Spinal cord (tissue), 10 donors: Measurements from ENCODE around the gene BAIAP2. TPM values are rescaled to one million over a fixed set of nuclear protein-coding genes. Genes with fewer than 3 reads are reported as not detected.

Source experiments
- DNase-seq, 6 donors: peaks; one replicate each; pipeline versions ENCODE4 v3.0.0 to v3.0.0-alpha.2; 2013 to 2015; ENCODE audit warnings: low spot score in 6 of 6, low read depth in 4 of 6
- H3K27ac ChIP-seq: one replicate; pipeline ENCODE4 v1.5.1; 2013; ENCODE audit warnings: low read depth, low read length, control low read depth
- H3K27me3 ChIP-seq: one replicate; pipeline ENCODE4 v1.6.1; 2013; ENCODE audit warnings: low read length; ENCODE audit not compliant: control insufficient read depth, insufficient read depth
- H3K36me3 ChIP-seq: one replicate; pipeline ENCODE4 v1.6.1; 2013; ENCODE audit warnings: low read length; ENCODE audit not compliant: control insufficient read depth, insufficient read depth
- H3K4me1 ChIP-seq: one replicate; pipeline ENCODE4 v1.6.1; 2013; ENCODE audit warnings: low read length; ENCODE audit not compliant: control insufficient read depth, insufficient read depth
- H3K4me3 ChIP-seq: one replicate; pipeline ENCODE4 v1.5.1; 2013; ENCODE audit warnings: low read depth, low read length, control low read depth
- H3K9me3 ChIP-seq: one replicate; pipeline ENCODE4 v1.6.1; 2013; ENCODE audit warnings: low read length; ENCODE audit not compliant: control insufficient read depth, insufficient read depth
- WGBS: methylation state at CpG from one replicate; pipeline ENCODE4 v1.1.5; 2013; ENCODE audit warnings: missing lambda C conversion rate; ENCODE audit not compliant: insufficient coverage; 5-methylcytosine and 5-hydroxymethylcytosine counted together
- polyA plus RNA-seq, 2 donors: library from polyadenylated mRNA; unstranded; fragments of 120-200 nt; gene quantifications; one replicate each; pipeline ENCODE4 v1.2.1, GENCODE V29; 2013; ENCODE audit not compliant: insufficient read length in 2 of 2
- total RNA-seq, 2 donors: library from RNA; depleted of rRNA in 1 of 2; stranded (reverse); fragments of 120-200 nt in 1 of 2; fragments of >200 nt in 1 of 2; gene quantifications; one replicate each; pipeline versions ENCODE4 v1.2.3 to v1.2.4, GENCODE V29; 2013 to 2014
- donor health status: healthy.

BAIAP2 gene
- total and polyA plus RNA-seq, 4 donors = 16.8 to 55.6 (median 37.8) TPM

DNA sequence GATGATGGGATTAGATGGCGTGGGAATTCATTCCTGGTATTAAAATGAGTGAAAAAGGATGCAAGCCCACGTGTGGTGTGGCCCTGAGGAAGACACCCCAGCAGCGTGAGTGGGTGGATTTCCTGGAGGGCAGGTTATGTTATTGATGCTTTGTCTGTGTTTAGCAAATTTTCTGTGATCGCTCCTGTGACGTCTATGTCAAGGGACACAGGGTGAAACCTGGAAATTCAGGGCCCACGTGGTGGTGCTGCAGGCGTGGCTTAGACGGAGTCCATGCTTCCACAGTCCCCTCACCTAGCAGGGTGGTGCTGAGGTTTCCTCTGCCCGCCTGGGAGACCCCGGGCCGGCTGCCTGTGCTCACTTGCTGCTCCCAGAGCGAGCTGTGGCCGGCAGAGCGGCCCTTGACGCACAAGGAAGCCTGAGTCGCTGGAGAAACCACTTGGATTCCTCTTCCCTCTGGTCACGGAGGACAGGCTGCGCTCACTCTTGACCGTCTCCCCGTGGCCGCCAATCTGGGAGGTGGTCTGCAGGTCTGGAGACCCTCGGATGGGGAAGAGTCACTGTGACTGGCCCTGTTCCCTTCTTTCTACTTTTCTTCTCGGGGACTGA is 23.4 kb downstream of the BAIAP2 start:
- Histone ChIP-seq H3K9me3 (no peaks in the 10 kb centered on the region), H3K36me3 (peaks cover 54% of the 10 kb centered on the region), H3K27ac (no peak overlapping the region), H3K4me1 (peaks cover 31% of the 10 kb centered on the region), H3K4me3 (no peak overlapping the region), H3K27me3 (no peaks in the 10 kb centered on the region)
- WGBS = 91% methylated on average over 23 of the region's 23 CpGs
- DNase-seq = no peak

DNA sequence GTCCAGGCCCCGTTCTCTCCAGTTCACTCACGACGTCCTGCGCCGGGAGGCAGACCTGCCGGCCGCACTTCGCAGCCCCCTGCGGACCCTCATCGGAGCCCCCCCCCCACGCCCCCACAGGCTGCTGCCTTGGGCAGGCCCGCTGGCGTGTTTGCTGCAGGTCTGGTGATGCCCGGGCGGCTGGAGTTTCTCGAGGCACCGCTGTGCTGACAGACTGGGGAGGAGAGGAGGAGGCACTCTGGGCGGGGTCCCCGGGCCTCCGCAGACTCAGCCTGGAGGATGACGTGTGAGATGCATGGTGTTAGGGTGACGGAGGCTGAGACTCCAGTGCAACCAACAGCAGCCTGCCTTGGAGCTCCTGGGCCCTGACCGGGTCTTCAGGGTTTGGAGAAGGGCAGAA is 24.1 kb downstream of the BAIAP2 start:
- Histone ChIP-seq H3K9me3 (no peaks in the 10 kb centered on the region), H3K4me3 (no peak overlapping the region), H3K27me3 (no peaks in the 10 kb centered on the region), H3K36me3 (peaks cover 61% of the 10 kb centered on the region), H3K27ac (no peak overlapping the region), H3K4me1 (peaks cover 34% of the 10 kb centered on the region)
- DNase-seq = no peak
- 92% methylated on average over 23 of the region's 23 CpGs for WGBS

DNA sequence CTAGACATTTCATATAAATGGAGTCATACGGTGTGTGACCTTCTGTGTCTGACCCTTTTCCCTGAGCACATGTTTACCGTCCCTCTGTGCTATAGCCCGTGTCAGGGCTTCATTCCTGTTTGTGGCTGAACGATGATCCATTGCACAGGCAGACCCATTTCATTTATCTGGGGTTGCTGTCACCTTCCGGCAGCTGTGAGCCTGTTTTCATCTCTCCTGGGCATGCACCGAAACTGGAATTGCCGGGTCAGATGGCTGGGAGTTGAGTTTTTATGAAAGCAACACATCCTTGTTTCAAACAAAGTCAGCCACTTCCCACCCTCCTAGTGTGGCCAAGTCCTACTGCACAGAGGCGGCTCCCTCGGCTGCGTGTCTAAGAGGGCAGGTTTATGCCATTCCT is 25.5 kb downstream of the BAIAP2 start:
- H3K9me3 ChIP-seq = no peaks in the 10 kb centered on the region
- no peak overlapping the region for H3K4me3 ChIP-seq
- peaks cover 43% of the 10 kb centered on the region for H3K4me1 ChIP-seq
- no peak overlapping the region for H3K27ac ChIP-seq
- H3K36me3 ChIP-seq = peaks cover 60% of the 10 kb centered on the region
- H3K27me3 ChIP-seq = no peaks in the 10 kb centered on the region
- DNase-seq = no peak
- 81% methylated on average over 4 of the region's 10 CpGs for WGBS

DNA sequence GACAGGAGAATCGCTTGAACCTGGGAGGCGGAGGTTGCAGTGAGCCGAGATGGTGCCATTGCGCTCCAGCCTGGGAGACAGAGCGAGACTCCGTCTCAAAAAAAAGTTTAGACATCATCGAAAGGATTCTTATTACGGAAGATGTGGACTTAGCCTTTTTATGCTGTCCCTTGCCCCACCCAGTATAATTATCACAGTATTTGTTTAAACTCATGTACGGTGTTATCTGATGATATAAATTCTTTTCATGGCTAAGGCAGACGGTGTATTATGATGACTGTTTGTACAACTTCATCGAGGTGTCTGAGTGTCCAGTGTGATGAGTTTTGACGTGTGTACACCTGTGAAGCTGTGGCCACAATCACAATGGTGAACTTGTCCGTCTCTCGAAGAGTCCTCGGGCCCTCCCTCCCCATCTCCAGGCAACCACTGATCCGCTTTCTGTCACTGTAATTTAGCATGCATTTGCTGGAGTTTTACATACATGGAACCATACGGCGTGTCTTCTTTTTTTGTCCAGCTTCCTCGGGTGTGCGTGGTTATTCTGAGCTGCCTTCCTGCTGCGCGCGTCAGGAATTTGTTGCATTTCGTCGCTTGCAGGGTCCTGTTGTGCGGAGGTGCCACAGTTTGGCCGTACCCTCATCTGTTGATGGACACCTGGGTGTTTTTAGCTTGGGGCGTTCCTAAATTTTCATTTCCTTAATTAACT is 26.2 kb downstream of the BAIAP2 start:
- no peaks in the 10 kb centered on the region for H3K9me3 ChIP-seq
- no peak overlapping the region for H3K27ac ChIP-seq
- 84% methylated on average over 22 of the region's 28 CpGs for WGBS
- DNase-seq = peak in 1 of 6 donors; percentile 58
- H3K4me3 ChIP-seq = no peak overlapping the region
- peaks cover 61% of the 10 kb centered on the region for H3K36me3 ChIP-seq
- peaks cover 49% of the 10 kb centered on the region for H3K4me1 ChIP-seq
- no peaks in the 10 kb centered on the region for H3K27me3 ChIP-seq

DNA sequence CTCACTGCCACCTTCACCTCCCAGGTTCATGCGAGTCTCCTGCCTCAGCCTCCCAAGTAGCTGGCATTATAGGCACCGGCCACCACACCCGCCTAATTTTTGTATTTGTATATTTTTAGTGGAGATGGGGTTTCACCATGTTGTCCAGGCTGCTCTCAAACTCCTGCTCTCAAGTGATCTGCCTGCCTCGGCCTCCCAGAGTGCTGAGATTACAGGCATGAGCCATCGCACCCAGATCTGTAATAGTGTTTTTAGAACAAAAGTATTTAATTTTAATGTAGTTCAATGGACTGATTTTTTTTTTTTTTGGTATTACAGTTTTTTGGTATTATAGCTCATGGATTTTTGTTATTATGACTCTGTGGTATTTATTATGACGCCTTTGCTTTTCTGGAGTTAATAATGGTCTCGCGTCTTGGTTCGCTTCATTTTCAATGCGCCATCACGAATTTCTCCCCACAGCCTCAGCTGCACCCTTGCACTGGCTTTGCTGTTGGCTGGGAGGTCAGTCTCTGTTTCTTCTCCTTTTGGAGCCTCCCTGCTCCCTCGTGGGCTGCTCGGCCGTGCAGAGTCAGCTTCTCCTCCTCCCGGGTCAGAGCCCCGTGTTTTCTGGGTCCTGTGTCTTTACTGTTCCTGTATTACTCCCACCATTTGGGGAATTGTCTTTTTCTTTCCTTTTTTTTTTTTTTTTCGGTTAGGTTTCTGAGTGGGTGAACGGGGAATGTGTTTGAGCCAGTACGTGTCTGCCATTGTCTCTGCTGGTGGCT is 27.2 kb downstream of the BAIAP2 start:
- peaks cover 66% of the 10 kb centered on the region for H3K36me3 ChIP-seq
- no peaks in the 10 kb centered on the region for H3K9me3 ChIP-seq
- H3K4me1 ChIP-seq = peaks cover 48% of the 10 kb centered on the region
- H3K27me3 ChIP-seq = no peaks in the 10 kb centered on the region
- H3K4me3 ChIP-seq = no peak overlapping the region
- no peak overlapping the region for H3K27ac ChIP-seq
- DNase-seq = no peak
- 79% methylated on average over 7 of the region's 19 CpGs for WGBS

DNA sequence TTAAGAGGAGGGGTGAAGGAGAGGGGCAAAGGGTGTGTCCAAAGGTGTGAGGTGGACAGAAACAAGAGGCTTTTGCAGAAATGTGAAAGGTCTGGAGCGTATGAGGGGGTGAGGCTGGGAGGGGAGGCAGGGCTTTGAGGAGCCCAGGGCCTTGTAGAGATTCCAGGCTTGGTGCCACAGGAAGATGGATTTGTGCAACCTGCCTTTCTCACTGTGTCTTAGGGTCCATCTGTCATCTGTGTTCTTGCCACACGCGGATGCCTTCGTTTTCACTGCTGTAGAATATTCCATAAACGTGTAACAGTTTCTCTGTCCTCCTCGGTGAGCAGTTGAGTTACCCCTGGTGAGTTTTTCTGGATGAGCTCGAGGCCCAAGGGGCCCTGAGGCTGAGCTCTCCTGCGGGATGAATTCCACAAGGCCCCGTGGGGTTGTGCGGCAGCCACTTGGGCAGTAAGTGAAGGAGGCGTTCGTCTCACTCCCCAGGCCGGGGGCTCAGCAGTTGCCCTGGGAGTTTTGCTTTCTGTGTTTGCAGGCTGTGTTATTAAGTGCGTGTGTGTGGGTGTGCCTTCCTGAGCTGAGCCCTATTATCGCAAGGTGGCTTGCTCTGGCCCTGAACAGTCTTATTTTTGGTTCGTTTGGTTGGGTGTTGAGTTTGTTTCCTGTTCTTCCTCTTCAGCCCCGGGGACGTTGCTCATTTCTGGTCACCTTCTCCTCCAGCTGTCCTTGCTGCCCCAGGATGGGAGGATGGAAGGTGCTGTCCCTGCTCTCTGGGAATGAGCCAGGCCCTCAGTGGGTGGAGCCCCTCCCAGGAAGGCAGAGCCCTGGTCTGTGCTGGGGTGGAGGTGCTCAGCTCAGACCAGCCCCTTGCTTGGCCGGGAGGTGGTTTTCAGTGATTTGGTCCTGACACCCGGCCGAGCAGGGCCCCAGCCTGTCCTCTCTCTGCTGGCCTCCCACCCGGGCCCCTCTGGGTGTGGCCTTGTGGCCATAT is 28.4 kb downstream of the BAIAP2 start:
- Histone ChIP-seq H3K4me3 (no peak overlapping the region), H3K4me1 (peaks cover 54% of the 10 kb centered on the region), H3K36me3 (peaks cover 69% of the 10 kb centered on the region), H3K9me3 (no peaks in the 10 kb centered on the region), H3K27ac (no peak overlapping the region), H3K27me3 (no peaks in the 10 kb centered on the region)
- WGBS = 79% methylated on average over 16 of the region's 22 CpGs
- no peak for DNase-seq

DNA sequence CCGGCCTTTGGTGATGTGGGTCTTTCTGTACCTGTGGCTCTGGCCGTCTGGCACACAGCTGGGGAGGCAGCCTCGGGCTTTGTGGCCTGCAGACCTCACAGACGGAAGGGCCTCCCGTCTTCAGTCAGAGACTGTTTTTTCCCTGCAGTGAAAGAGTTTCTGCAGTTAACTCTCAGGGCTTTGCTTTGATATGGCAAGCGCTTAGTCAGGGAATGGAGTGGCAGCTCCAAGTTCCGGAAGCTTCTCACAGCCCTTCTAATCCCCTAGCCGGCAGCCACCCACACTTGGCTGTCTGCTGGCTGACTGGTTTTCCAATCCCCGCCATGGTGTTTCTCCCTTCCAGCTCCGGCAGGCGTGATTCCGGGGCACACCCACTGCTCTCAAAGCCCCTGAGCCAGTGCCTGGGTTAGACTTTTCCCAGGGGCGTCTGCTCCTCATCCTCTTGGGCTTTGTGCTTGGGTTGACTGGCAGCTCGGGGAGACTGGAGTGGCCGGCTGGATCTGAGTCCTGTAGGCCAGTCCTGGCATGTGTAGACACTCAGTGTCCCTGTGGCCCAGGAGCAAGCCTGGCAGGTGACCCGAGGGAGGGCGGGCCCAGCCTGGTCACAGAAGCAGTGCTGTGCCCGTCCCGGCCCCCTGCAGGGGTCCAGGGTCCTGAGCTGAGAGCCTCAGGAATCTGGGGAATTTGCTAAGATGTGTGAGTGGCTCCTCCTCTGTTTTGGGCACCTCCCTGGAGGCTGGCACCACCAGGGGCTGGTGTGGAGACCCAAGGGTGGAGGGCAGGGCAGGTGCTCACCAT is 29.9 kb downstream of the BAIAP2 start:
- Histone ChIP-seq H3K4me1 (peaks cover 65% of the 10 kb centered on the region), H3K27ac (no peak overlapping the region), H3K27me3 (no peaks in the 10 kb centered on the region), H3K9me3 (no peaks in the 10 kb centered on the region), H3K4me3 (no peak overlapping the region), H3K36me3 (peaks cover 67% of the 10 kb centered on the region)
- WGBS = 73% methylated on average over 19 of the region's 19 CpGs
- DNase-seq = no peak

DNA sequence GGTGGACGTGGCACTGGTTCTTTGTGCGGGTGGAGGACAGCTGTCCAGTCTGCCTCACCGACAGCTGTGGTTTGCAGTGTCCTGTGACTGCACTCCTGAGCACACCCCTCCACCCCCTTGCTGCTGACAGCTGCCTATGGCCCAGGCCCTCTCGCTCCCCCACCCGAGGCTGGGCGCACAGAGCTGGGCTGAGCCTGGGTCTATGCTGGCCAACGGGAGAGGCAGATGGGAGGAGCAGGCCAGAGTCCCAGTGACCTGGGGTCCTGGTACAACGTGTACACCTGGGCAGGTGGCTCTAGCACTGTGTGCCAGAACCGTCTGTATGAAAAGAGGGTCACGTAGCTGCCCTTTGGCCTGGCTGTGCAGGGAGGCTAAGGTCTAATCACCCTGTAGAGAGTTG is 30.5 kb downstream of the BAIAP2 start:
- no peaks in the 10 kb centered on the region for H3K9me3 ChIP-seq

More for the DNA sequence above, 30.5 kb downstream of the BAIAP2 start:
- 84% methylated on average over 9 of the region's 10 CpGs for WGBS
- H3K27ac ChIP-seq = no peak overlapping the region
- peaks cover 67% of the 10 kb centered on the region for H3K4me1 ChIP-seq
- H3K27me3 ChIP-seq = no peaks in the 10 kb centered on the region
- no peak for DNase-seq
- H3K36me3 ChIP-seq = peaks cover 72% of the 10 kb centered on the region
- no peak overlapping the region for H3K4me3 ChIP-seq
